Measurements from ENCODE around the gene TNNI3K.

- no peak for TF ChIP-seq CHD4 (IDR thresholded peaks at IDR 0.05; ENCODE audit: insufficient read depth, insufficient replicate concordance, low read depth, low read length, poor library complexity, severe bottlenecking)
- TF ChIP-seq, protein P1, sequence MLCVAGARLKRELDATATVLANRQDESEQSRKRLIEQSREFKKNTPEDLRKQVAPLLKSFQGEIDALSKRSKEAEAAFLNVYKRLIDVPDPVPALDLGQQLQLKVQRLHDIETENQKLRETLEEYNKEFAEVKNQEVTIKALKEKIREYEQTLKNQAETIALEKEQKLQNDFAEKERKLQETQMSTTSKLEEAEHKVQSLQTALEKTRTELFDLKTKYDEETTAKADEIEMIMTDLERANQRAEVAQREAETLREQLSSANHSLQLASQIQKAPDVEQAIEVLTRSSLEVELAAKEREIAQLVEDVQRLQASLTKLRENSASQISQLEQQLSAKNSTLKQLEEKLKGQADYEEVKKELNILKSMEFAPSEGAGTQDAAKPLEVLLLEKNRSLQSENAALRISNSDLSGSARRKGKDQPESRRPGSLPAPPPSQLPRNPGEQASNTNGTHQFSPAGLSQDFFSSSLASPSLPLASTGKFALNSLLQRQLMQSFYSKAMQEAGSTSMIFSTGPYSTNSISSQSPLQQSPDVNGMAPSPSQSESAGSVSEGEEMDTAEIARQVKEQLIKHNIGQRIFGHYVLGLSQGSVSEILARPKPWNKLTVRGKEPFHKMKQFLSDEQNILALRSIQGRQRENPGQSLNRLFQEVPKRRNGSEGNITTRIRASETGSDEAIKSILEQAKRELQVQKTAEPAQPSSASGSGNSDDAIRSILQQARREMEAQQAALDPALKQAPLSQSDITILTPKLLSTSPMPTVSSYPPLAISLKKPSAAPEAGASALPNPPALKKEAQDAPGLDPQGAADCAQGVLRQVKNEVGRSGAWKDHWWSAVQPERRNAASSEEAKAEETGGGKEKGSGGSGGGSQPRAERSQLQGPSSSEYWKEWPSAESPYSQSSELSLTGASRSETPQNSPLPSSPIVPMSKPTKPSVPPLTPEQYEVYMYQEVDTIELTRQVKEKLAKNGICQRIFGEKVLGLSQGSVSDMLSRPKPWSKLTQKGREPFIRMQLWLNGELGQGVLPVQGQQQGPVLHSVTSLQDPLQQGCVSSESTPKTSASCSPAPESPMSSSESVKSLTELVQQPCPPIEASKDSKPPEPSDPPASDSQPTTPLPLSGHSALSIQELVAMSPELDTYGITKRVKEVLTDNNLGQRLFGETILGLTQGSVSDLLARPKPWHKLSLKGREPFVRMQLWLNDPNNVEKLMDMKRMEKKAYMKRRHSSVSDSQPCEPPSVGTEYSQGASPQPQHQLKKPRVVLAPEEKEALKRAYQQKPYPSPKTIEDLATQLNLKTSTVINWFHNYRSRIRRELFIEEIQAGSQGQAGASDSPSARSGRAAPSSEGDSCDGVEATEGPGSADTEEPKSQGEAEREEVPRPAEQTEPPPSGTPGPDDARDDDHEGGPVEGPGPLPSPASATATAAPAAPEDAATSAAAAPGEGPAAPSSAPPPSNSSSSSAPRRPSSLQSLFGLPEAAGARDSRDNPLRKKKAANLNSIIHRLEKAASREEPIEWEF (CRISPR knock-in tag; IDR thresholded peaks at IDR 0.05), result no peak
- TF ChIP-seq POLR2H (tag; IDR thresholded peaks at IDR 0.05; ENCODE audit: low read depth), result no peak
- no peak for TF ChIP-seq EGR1 (conservative IDR thresholded peaks at IDR 0.05)
- TF ChIP-seq, protein P2, sequence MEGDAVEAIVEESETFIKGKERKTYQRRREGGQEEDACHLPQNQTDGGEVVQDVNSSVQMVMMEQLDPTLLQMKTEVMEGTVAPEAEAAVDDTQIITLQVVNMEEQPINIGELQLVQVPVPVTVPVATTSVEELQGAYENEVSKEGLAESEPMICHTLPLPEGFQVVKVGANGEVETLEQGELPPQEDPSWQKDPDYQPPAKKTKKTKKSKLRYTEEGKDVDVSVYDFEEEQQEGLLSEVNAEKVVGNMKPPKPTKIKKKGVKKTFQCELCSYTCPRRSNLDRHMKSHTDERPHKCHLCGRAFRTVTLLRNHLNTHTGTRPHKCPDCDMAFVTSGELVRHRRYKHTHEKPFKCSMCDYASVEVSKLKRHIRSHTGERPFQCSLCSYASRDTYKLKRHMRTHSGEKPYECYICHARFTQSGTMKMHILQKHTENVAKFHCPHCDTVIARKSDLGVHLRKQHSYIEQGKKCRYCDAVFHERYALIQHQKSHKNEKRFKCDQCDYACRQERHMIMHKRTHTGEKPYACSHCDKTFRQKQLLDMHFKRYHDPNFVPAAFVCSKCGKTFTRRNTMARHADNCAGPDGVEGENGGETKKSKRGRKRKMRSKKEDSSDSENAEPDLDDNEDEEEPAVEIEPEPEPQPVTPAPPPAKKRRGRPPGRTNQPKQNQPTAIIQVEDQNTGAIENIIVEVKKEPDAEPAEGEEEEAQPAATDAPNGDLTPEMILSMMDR (IDR thresholded peaks at IDR 0.05 in 2 of 3, conservative IDR thresholded peaks at IDR 0.05 in 1 of 3; ENCODE audit: insufficient read depth in 2 of 3, low read depth in 1 of 3, low read length in 3 of 3), result no peak
- no peak for TF ChIP-seq FOS (IDR thresholded peaks at IDR 0.05; ENCODE audit: extremely low read depth, insufficient read length)
- TF ChIP-seq DPF2 (IDR thresholded peaks at IDR 0.05), result no peak
- no peak for TF ChIP-seq TCF3 (CRISPR knock-in tag; IDR thresholded peaks at IDR 0.05)
- TF ChIP-seq NR2F6 (CRISPR knock-in tag; IDR thresholded peaks at IDR 0.05), result no peak
Measured at GRCh38 chr1:74513411-74514300, 278.5 kb downstream of the TNNI3K start.

Measured in K562 (cell line).